ENCODE data around the gene TMEM45A. TPM values are rescaled to one million over a fixed set of nuclear protein-coding genes. Genes with fewer than 3 reads are reported as not detected.

TMEM45A gene
- total and polyA plus RNA-seq, 2 donors (not counting 3 experiments of a cell fraction or from before 2014, with no cell fraction given) = 5.6 to 8.6 TPM

- CTCF ChIA-PET = interaction anchor here (1.0 to 1.6 kb wide), 2 partner anchors 13 to 26 kb away, joined by 3 to 5 read pairs; no protein-coding TSS in a partner anchor
- no TSS peak for BruUV-seq (replicated peaks)
- no peak for FAIRE-seq
Measured at GRCh38 chr3:100563652-100564211, 71.3 kb downstream of the TMEM45A start.

More at GRCh38 chr3:100563652-100564211, 71.3 kb downstream of the TMEM45A start:
- POLR2A ChIA-PET = no interaction called here
- H3K9ac ChIP-seq (replicated peaks; ENCODE audit: extremely low read depth, insufficient read depth, low read length) = no peak overlapping the region
- H3K9me1 ChIP-seq (replicated peaks; ENCODE audit: control insufficient read depth, extremely low read depth, insufficient read depth, low read length) = no peaks in the 10 kb centered on the region
- no peak overlapping the region for H3K4me3 ChIP-seq (replicated peaks in 1 of 3; ENCODE audit: insufficient read depth in 1 of 3, low read depth in 1 of 3, low read length in 3 of 3)
- DNase-seq (ENCODE audit: low read depth, low spot score) = no peak
- no peaks in the 10 kb centered on the region for H3K4me1 ChIP-seq (ENCODE audit: control insufficient read depth, extremely low read depth, insufficient read depth, low read length)
- H3K79me2 ChIP-seq (ENCODE audit: control insufficient read depth, insufficient read depth, low read length) = no peaks in the 10 kb centered on the region
- intact Hi-C loops (cut with micrococcal nuclease) (no loop called here), dilution Hi-C loops (cut with MboI; ENCODE audit: extremely low pct_ligation_motif_present, low sequenced_read_pairs) (no loop called here)
- no peak overlapping the region for H3K4me2 ChIP-seq (ENCODE audit: insufficient read depth, low read length)
- H4K20me1 ChIP-seq (replicated peaks; ENCODE audit: control insufficient read depth, extremely low read depth, insufficient read depth, low read length) = no peaks in the 10 kb centered on the region
- H3K27me3 ChIP-seq (ENCODE audit: control insufficient read depth in 2 of 2, insufficient read depth in 2 of 2, low read length in 2 of 2) = no peaks in the 10 kb centered on the region
- no peaks in the 10 kb centered on the region for H3K36me3 ChIP-seq (ENCODE audit: control insufficient read depth in 2 of 2, extremely low read depth in 1 of 2, insufficient read depth in 2 of 2, low read length in 2 of 2)
- H3K27ac ChIP-seq (ENCODE audit: insufficient read depth, low read depth, low read length) = no peak overlapping the region
- no peak for TF ChIP-seq CTCF (IDR thresholded peaks at IDR 0.05; ENCODE audit: extremely low read depth in 1 of 2, insufficient read depth in 1 of 2, low read depth in 1 of 2, low read length in 2 of 2)
- TF ChIP-seq JUN (IDR thresholded peaks at IDR 0.05; ENCODE audit: borderline replicate concordance, insufficient read depth, insufficient read length, low read depth) = no peak
- TF ChIP-seq GATA2 (IDR thresholded peaks at IDR 0.05; ENCODE audit: insufficient read depth, insufficient read length, low read depth, low read length) = no peak
- no peak for TF ChIP-seq EZH2 (IDR thresholded peaks at IDR 0.05; ENCODE audit: borderline replicate concordance, low read depth, low read length, severe bottlenecking)
- no peak for TF ChIP-seq MAX (IDR thresholded peaks at IDR 0.05; ENCODE audit: insufficient read depth, insufficient read length)
- no peak for TF ChIP-seq FOS (IDR thresholded peaks at IDR 0.05; ENCODE audit: borderline replicate concordance, insufficient read depth, low read length)
- no peak for TF ChIP-seq POLR2AphosphoS5 (IDR thresholded peaks at IDR 0.05; ENCODE audit: insufficient read depth, low read depth, low read length)
- no peak for TF ChIP-seq POLR2A (IDR thresholded peaks at IDR 0.05; ENCODE audit: low read depth, low read length)
- TF ChIP-seq MYC (IDR thresholded peaks at IDR 0.05; ENCODE audit: low read depth, low read length) = no peak
- H2AFZ ChIP-seq (ENCODE audit: low read depth, low read length) = no peak overlapping the region
- H3K9me3 ChIP-seq (replicated peaks; ENCODE audit: control insufficient read depth, insufficient read depth, low read length) = no peaks in the 10 kb centered on the region
